Measurements from ENCODE around the gene AUTS2.
"Not testable (repeated sequence)": the region's sequence is repeated elsewhere in the genome, so short reads cannot be mapped to it uniquely, and the experiment has no call there.

AUTS2 gene

GRCh38 chr7:69780379-69780778 lies 182.1 kb downstream of the AUTS2 start:
- Mint-ChIP-seq H3K4me3 (no peak overlapping the region), H3K36me3 (ENCODE audit: low read depth) (no peaks in the 10 kb centered on the region), H3K4me1 (peaks cover 52% of the 10 kb centered on the region), H3K9me3 (no peaks in the 10 kb centered on the region), H3K27me3 (ENCODE audit: low read depth) (no peaks in the 10 kb centered on the region), H3K27ac (peak overlapping the region in 1 of 3 experiments; percentile 23)
- TF ChIP-seq CTCF (IDR thresholded peaks at IDR 0.05; ENCODE audit: unreplicated experiment in 3 of 3), result no peak

DNA sequence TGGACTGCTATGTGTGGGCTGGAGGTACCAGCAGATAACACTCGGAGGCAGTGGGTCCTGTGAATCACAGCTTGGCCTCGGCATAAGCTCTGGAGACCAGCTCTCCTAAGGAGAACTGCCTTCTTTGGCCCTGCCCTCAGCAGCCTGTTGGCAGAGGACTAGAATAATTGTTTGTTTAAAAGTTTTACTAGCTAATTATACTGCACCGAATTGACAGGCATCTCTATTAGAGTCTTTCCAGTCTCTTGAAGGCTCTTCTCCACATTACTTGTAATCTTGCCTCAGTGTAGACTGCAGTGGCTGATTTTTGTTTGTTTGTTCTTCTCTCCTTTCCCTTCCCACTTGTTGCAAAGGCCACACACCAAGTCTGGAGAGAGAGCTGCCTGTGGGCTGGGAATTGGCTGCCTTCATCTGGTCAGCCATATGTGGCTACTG lies 183.2 kb downstream of the AUTS2 start:
- peak overlapping the region in 2 of 3 experiments; percentile 23 to 34 for H3K27ac Mint-ChIP-seq
- H3K27me3 Mint-ChIP-seq (ENCODE audit: low read depth), result no peaks in the 10 kb centered on the region
- TF ChIP-seq CTCF (IDR thresholded peaks at IDR 0.05; ENCODE audit: unreplicated experiment in 3 of 3), result no peak
- H3K4me3 Mint-ChIP-seq, result no peak overlapping the region
- peaks cover 46% of the 10 kb centered on the region for H3K4me1 Mint-ChIP-seq
- no peaks in the 10 kb centered on the region for H3K9me3 Mint-ChIP-seq
- H3K36me3 Mint-ChIP-seq (ENCODE audit: low read depth), result no peaks in the 10 kb centered on the region

DNA sequence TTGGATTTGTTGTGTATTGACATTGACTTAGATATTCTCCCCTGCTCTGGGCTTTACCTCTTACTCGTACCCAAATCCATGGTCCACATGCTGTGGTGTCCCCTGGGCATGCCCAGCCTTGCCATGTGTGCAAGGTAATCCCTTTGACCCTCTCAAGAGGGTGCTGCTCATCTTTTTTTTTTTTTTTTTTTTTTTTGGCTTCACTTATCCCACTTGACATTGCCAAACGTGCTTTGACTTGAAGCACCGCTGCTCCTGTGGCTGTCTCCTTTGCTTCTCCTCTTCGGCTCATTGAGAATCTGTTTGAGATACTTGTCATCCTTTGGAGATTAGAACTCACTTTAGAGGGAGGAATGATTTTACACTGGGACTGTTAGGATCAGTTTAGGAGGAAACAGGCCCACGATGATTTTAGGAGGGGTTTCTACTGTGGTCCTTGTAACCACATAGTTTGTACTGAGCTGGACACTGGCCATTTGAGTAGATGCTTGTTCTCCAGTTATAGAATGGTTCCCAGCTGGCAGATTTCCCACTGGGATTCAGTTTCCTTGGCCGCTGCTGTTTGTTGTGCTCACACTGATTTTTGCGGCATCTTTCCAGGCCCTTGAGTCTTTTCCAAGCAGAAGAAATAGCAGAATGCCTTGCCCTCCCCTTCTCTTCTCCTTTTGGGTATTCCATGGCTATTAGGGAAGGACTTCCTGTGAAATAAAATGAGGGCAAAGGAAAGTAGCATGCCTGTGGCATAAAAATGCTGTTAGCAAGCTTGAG lies 184.8 kb downstream of the AUTS2 start:
- Mint-ChIP-seq H3K9me3 (no peaks in the 10 kb centered on the region), H3K36me3 (ENCODE audit: low read depth) (no peaks in the 10 kb centered on the region), H3K4me1 (peaks cover 58% of the 10 kb centered on the region), H3K4me3 (no peak overlapping the region), H3K27me3 (ENCODE audit: low read depth) (no peaks in the 10 kb centered on the region), H3K27ac (peak overlapping the region; percentile 31 to 79 (median 52))
- no peak for TF ChIP-seq CTCF (IDR thresholded peaks at IDR 0.05; ENCODE audit: unreplicated experiment in 3 of 3)

DNA sequence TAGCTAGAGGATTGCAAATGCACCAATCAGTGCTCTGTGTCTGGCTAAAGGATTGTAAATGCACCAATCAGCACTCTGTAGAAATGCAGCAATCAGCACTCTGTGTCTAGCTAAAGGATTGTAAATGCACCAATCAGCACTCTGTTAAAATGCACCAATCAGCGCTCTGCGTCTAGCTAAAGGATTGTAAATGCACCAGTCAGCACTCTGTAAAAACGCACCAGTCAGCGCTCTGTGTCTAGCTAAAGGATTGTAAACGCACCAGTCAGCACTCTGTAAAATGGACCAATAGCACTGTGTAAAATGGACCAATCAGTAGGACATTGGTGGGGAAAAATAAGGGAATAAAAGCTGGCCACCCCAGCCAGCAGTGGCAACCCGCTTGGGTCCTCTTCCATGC lies 187.9 kb downstream of the AUTS2 start:
- not testable (repeated sequence) for H3K36me3 Mint-ChIP-seq (ENCODE audit: low read depth); H3K9me3 Mint-ChIP-seq
- peaks cover 71% of the 10 kb centered on the region for H3K4me1 Mint-ChIP-seq

DNA sequence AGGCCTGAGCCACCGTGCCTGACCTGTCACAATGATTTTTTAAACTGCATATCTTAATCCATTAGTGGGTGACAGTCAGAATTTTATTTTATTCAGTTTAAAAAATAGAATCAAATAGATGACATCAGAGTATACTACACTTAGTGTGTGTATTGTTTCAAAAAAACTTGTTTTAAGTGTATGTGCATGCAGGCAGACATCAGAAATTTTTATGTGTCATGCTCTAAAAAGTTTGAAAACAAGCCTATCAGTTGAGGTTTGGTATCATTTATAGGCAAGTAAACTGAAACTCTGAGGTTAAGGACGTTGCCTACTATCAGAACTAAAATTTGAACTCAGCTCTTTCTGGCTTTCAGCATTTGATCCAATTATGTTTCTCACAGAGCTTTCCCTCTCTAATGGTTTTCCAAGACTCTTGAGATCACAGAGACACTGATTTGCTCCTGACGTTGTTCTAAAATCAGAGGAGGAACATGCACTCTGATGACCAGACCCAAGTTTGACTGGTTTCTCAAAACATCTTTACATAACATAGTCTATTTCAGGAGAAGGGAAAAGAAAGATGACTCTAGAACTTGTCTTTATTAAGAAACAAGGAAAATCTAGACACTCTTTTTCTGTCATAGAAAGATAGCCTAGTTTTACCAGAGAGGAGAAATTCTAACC lies 188.6 kb downstream of the AUTS2 start:
- no peak overlapping the region for H3K4me3 Mint-ChIP-seq
- no peaks in the 10 kb centered on the region for H3K27me3 Mint-ChIP-seq (ENCODE audit: low read depth)
- no peak overlapping the region for H3K27ac Mint-ChIP-seq
- no peak for TF ChIP-seq CTCF (IDR thresholded peaks at IDR 0.05; ENCODE audit: unreplicated experiment in 3 of 3)
- no peaks in the 10 kb centered on the region for H3K9me3 Mint-ChIP-seq
- H3K4me1 Mint-ChIP-seq, result peaks cover 67% of the 10 kb centered on the region
- no peaks in the 10 kb centered on the region for H3K36me3 Mint-ChIP-seq (ENCODE audit: low read depth)

More for the DNA sequence above, 187.9 kb downstream of the AUTS2 start:
- H3K27ac Mint-ChIP-seq; H3K4me3 Mint-ChIP-seq; H3K27me3 Mint-ChIP-seq (ENCODE audit: low read depth): not testable (repeated sequence)

DNA sequence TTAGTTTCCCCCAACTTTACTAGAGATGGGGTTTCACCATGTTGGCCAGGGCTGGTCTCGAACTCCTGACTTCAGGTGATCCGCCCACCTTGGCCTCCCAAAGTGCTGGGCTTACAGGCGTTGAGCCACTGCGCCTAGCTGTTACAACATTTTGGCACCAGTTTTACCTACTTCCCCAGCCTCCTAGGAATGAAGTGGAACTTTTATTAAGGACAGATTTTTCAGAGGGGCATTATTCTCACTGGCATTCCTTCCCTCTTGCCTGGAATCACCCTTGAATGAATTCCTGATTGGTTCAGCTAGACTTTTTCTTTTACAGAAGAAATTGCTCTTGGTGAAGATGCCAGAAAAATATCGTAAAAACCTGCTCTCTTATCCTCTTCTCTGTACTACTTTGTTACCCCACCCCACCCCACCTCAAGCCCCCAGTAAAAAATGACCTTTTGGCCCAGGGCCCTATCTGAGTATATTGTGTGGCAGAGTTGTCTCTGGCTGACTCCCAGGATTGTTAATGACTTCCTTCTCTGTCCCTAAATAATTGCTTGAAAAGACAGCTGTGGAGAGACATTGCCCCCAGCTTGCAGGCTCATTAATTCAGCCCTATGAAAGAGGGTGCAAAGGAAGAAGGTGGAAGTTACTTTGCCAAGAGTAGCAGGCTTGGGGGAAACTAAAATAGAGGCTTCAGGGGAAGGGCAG lies 189.6 kb downstream of the AUTS2 start:
- no peak for TF ChIP-seq CTCF (IDR thresholded peaks at IDR 0.05; ENCODE audit: unreplicated experiment in 3 of 3)
- Mint-ChIP-seq H3K4me1 (peaks cover 58% of the 10 kb centered on the region), H3K9me3 (no peaks in the 10 kb centered on the region), H3K27ac (peak overlapping the region in 1 of 3 experiments; percentile 11), H3K36me3 (ENCODE audit: low read depth) (no peaks in the 10 kb centered on the region), H3K4me3 (no peak overlapping the region), H3K27me3 (ENCODE audit: low read depth) (no peaks in the 10 kb centered on the region)
